Muscle layer of colon (tissue), 2 donors: ENCODE results near the gene HMG20B.
"Not testable (repeated sequence)": the region's sequence is repeated elsewhere in the genome, so short reads cannot be mapped to it uniquely, and the experiment has no call there.

ENCODE experiments used
- H3K27ac ChIP-seq: one replicate; pipeline ENCODE4 v1.7.0; 2013; ENCODE audit warnings: low read depth, mild to moderate bottlenecking, low read length, moderate library complexity
- H3K27me3 ChIP-seq, 2 donors: one replicate each; pipeline ENCODE4 v1.7.0; 2013; ENCODE audit warnings: low read length in 2 of 2, mild to moderate bottlenecking in 2 of 2; ENCODE audit not compliant: insufficient read depth in 2 of 2, control insufficient read depth in 1 of 2
- H3K36me3 ChIP-seq: one replicate; pipeline ENCODE4 v1.7.0; 2013; ENCODE audit warnings: mild to moderate bottlenecking, low read length; ENCODE audit not compliant: insufficient read depth
- H3K4me1 ChIP-seq: one replicate; pipeline ENCODE4 v1.7.0; 2013; ENCODE audit warnings: mild to moderate bottlenecking, low read length; ENCODE audit not compliant: insufficient read depth
- H3K4me3 ChIP-seq, 2 donors: one replicate each; pipeline ENCODE4 v1.7.0; 2013; ENCODE audit warnings: low read length in 2 of 2, low read depth in 1 of 2, mild to moderate bottlenecking in 1 of 2, moderate library complexity in 1 of 2
- H3K9ac ChIP-seq: one replicate; pipeline ENCODE4 v1.7.0; 2013; ENCODE audit warnings: low read length
- H3K9me3 ChIP-seq: one replicate; pipeline ENCODE4 v1.7.0; 2013; ENCODE audit warnings: mild to moderate bottlenecking, low read length
- donor health status: abdominal sarcoma.
- donor health status: Adenocarcinoma of cecum.

HMG20B gene

GRCh38 chr19:3572855-3573161, at the start of gene HMG20B:
Gene HMG20B, plus strand, starts transcription at chr19:3572944. Its CDS starts 366 bp downstream, at chr19:3573310.
- Histone ChIP-seq H3K4me3 (peak within 1 kb of the TSS; percentile 82 to 83), H3K9me3 (no peaks in the 10 kb centered on the region), H3K27me3 (no peaks in the 10 kb centered on the region), H3K9ac (peak within 1 kb of the TSS; percentile 21), H3K4me1 (peaks cover 27% of the 10 kb centered on the region), H3K36me3 (no peaks in the 10 kb centered on the region), H3K27ac (peak within 1 kb of the TSS; percentile 93)

- no peaks in the 10 kb centered on the region for H3K9me3 ChIP-seq
- H3K4me1 ChIP-seq = no peaks in the 10 kb centered on the region
- peaks cover 55% of the 10 kb centered on the region for H3K36me3 ChIP-seq
- no peak overlapping the region for H3K4me3 ChIP-seq
- no peaks in the 10 kb centered on the region for H3K27me3 ChIP-seq
- no peak overlapping the region for H3K27ac ChIP-seq
- no peak overlapping the region for H3K9ac ChIP-seq
Measured at GRCh38 chr19:3523361-3524077, 49.2 kb upstream of the HMG20B start.

DNA sequence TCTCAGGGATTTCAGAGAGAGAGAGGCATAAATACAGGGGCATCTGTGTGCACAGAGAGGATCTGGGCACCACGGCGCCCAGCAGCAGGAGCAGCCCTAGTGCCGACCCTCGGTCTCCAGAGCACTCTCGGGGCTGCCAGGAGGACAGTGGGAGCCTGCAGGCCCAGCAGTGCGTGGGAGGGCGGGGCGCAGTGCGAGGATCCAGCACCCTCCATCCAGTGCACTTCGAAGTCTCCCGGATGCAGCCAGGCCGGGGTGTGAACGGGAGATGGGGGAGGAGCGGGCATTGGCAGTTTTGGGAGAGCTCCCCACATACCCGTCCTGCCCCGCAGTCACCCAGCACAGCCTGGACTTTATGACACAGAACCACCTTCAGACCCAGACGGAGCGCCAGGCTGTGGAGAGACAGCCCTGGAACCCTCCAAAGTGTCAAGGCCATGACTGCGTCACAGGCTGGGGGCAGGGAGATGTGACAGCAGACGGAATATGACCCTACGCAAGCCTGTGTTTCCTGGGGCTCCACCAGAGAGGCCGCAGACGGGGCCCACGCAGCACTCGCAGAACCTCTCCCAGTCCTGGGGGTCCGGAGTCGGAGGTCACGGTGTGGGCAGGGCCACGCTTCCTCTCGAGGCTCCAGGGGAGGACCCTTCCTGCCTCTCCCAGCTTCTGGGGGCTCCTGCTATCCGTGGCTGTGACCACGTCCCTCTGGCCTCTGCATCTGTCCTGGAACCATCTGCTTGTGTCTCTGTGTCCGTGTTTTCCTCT, 48.5 kb upstream of the HMG20B start:
- no peaks in the 10 kb centered on the region for H3K9me3 ChIP-seq
- H3K27me3 ChIP-seq = no peaks in the 10 kb centered on the region
- H3K36me3 ChIP-seq = peaks cover 54% of the 10 kb centered on the region
- no peaks in the 10 kb centered on the region for H3K4me1 ChIP-seq
- no peak overlapping the region for H3K27ac ChIP-seq
- no peak overlapping the region for H3K9ac ChIP-seq
- H3K4me3 ChIP-seq = no peak overlapping the region

DNA sequence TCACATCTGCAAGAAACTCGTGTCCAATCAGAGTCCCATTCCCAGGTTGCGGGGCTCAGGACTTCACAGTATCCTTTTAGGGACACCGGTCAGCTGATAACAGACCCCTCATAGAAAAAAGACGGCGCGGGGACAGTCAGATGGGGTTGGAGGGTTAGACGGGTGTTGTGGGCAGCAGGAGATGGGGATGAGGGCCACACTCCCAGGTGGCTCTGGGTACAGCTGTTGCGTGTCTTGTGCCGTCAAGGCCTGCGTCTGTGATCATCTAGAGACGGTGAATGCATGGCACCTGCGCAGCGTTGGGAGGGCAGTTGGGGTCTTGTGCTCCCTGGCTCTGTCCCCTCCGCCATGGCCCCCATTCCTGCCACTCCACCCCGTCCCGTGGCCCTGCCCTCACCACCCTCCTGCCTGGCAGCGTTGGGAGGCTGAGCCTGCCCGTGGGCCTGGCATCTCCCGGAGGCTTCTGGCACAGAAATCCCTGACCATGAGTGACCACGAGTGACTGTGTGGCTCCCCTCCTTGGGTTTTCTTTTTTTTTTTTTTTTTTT, 47.8 kb upstream of the HMG20B start:
- Histone ChIP-seq H3K27me3 (no peaks in the 10 kb centered on the region), H3K9ac (no peak overlapping the region), H3K36me3 (peaks cover 46% of the 10 kb centered on the region), H3K4me1 (no peaks in the 10 kb centered on the region), H3K9me3 (no peaks in the 10 kb centered on the region), H3K4me3 (no peak overlapping the region), H3K27ac (no peak overlapping the region)

- H3K4me3 ChIP-seq = no peak overlapping the region
- H3K9me3 ChIP-seq = no peaks in the 10 kb centered on the region
- H3K9ac ChIP-seq = no peak overlapping the region
- no peaks in the 10 kb centered on the region for H3K4me1 ChIP-seq
- H3K27me3 ChIP-seq = no peaks in the 10 kb centered on the region
- H3K27ac ChIP-seq = no peak overlapping the region
- H3K36me3 ChIP-seq = peaks cover 58% of the 10 kb centered on the region
Measured at GRCh38 chr19:3526507-3527237, 46.1 kb upstream of the HMG20B start.

DNA sequence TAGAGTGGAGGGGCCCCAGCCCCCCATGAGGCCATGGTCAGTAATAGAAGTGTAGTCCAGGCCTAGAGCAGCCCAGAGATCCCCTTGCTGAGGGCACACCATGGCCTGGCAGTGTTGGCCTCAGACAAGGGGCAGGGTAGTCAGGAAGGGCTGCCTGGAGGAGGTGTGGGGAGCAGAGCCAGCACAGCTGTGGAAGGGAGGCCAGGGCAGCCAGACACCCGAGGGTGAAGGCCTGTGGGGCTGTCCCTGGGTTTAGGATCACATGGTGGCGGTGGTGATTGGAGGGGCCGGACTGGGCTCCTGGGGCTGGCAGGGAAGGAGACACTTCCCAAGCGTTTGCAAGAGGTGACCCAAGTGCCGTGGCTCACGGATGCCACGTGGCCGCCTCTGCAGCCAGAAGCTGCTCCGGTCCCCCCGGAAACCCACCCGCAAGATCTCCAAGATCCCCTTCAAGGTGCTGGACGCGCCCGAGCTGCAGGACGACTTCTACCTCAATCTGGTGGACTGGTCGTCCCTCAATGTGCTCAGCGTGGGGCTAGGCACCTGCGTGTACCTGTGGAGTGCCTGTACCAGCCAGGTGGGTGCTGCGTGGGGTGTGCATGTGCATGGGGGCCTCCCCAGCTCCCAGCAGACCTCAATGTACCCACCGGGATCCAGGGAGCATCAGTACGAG, 45.4 kb upstream of the HMG20B start:
- Histone ChIP-seq H3K27me3 (no peaks in the 10 kb centered on the region), H3K36me3 (peaks cover 58% of the 10 kb centered on the region), H3K27ac (no peak overlapping the region), H3K4me1 (no peaks in the 10 kb centered on the region), H3K9ac (no peak overlapping the region), H3K4me3 (no peak overlapping the region), H3K9me3 (no peaks in the 10 kb centered on the region)

DNA sequence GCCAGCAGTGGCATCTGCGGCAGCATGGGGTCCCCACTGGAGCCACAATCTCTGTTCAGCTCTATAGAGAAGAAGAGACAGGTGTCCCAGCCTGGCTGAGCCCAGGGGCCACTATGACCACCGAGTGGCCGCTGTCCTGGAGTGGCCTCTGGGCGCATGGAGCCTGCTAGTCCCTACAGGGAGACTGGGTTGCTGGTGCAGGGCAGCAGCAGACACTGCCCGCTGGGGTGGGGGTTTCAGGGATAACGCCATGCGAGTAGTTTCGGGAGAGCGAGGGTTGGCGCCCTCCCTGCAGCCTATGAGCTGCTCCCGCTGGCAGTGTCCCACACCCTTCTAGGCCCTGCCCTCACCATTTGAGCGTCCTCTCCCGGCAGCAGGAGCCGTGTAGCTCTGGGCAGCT, 44.7 kb upstream of the HMG20B start:
- no peaks in the 10 kb centered on the region for H3K9me3 ChIP-seq
- no peaks in the 10 kb centered on the region for H3K4me1 ChIP-seq
- H3K4me3 ChIP-seq = no peak overlapping the region
- H3K27me3 ChIP-seq = no peaks in the 10 kb centered on the region
- no peak overlapping the region for H3K27ac ChIP-seq
- H3K36me3 ChIP-seq = peaks cover 59% of the 10 kb centered on the region
- H3K9ac ChIP-seq = no peak overlapping the region

GRCh38 chr19:3528539-3529211, 44.1 kb upstream of the HMG20B start:
- no peak overlapping the region for H3K4me3 ChIP-seq
- no peak overlapping the region for H3K9ac ChIP-seq
- peaks cover 60% of the 10 kb centered on the region for H3K36me3 ChIP-seq
- H3K9me3 ChIP-seq = no peaks in the 10 kb centered on the region
- H3K27me3 ChIP-seq = no peaks in the 10 kb centered on the region
- no peak overlapping the region for H3K27ac ChIP-seq
- no peaks in the 10 kb centered on the region for H3K4me1 ChIP-seq

- H3K36me3 ChIP-seq = peaks cover 55% of the 10 kb centered on the region
- H3K27ac ChIP-seq, H3K9me3 ChIP-seq, H3K27me3 ChIP-seq, H3K4me3 ChIP-seq, H3K9ac ChIP-seq, H3K4me1 ChIP-seq: not testable (repeated sequence)
Measured at GRCh38 chr19:3529299-3529698, 43.4 kb upstream of the HMG20B start.

DNA sequence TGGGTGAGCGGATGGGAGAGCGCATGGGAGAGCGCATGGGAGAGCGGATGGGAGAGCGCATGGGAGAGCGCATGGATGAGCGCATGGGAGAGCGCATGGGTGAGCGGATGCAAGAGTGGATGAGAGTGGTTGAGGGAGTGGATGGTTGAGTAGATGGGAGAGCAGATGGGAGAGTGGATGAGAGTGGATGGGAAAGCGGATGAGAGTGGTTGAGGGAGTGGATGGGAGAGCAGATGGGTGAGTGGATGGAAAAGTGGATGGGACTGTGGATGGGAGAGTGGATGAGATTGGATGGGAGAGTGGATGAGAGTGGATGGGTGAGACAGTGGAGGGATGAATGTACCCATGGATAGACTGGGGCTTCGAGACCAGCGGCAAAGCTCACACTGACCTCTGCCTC, 42.4 kb upstream of the HMG20B start:
- Histone ChIP-seq H3K9ac (no peak overlapping the region), H3K4me3 (no peak overlapping the region), H3K27me3 (no peaks in the 10 kb centered on the region), H3K4me1 (no peaks in the 10 kb centered on the region), H3K36me3 (peaks cover 52% of the 10 kb centered on the region), H3K27ac (no peak overlapping the region), H3K9me3 (no peaks in the 10 kb centered on the region)
